ENCODE data around the gene BDH1. TPM values are rescaled to one million over a fixed set of nuclear protein-coding genes. Genes with fewer than 3 reads are reported as not detected.

The BDH1 gene
- total RNA-seq, 6 donors from 2014 or later = 13.5 to 30.4 (median 23.0) TPM

GRCh38 chr3:197550489-197550888 is 5.3 kb downstream of the BDH1 start:
- ATAC-seq (ENCODE audit: low FRiP score in 2 of 2) = no peak
- no peak for DNase-seq

GRCh38 chr3:197549261-197549885 is 6.4 kb downstream of the BDH1 start:
- Histone ChIP-seq H3K9me3 (no peaks in the 10 kb centered on the region), H3K27me3 (no peaks in the 10 kb centered on the region), H3K4me1 (peaks cover 0 to 15% (median 8%) of the 10 kb centered on the region in 4 donors), H3K27ac (no peak overlapping the region), H3K4me3 (no peak overlapping the region), H3K36me3 (no peaks in the 10 kb centered on the region)
- 75 to 83% methylated on average over 6 of the region's 6 CpGs for WGBS, 2 donors
- DNase-seq (no peak), ATAC-seq (ENCODE audit: low FRiP score in 2 of 2) (no peak)
- TF ChIP-seq EP300 (IDR thresholded peaks at IDR 0.05) = no peak
- TF ChIP-seq CTCF (IDR thresholded peaks at IDR 0.05) = no peak
- TF ChIP-seq POLR2AphosphoS5 (IDR thresholded peaks at IDR 0.05) = no peak
- TF ChIP-seq POLR2A (IDR thresholded peaks at IDR 0.05) = no peak

More at GRCh38 chr3:197550489-197550888, 5.3 kb downstream of the BDH1 start:
- 73% methylated on average over 8 to 9 of the region's 9 CpGs for WGBS, 2 donors
- no peak overlapping the region for H3K27ac ChIP-seq
- H3K4me1 ChIP-seq = peaks cover 1 to 14% (median 11%) of the 10 kb centered on the region in 4 donors
- TF ChIP-seq EP300 (IDR thresholded peaks at IDR 0.05) (no peak), POLR2AphosphoS5 (IDR thresholded peaks at IDR 0.05) (no peak), CTCF (IDR thresholded peaks at IDR 0.05) (no peak), POLR2A (IDR thresholded peaks at IDR 0.05) (no peak)
- no peaks in the 10 kb centered on the region for H3K27me3 ChIP-seq
- no peaks in the 10 kb centered on the region for H3K9me3 ChIP-seq
- no peaks in the 10 kb centered on the region for H3K36me3 ChIP-seq
- no peak overlapping the region for H3K4me3 ChIP-seq

DNA sequence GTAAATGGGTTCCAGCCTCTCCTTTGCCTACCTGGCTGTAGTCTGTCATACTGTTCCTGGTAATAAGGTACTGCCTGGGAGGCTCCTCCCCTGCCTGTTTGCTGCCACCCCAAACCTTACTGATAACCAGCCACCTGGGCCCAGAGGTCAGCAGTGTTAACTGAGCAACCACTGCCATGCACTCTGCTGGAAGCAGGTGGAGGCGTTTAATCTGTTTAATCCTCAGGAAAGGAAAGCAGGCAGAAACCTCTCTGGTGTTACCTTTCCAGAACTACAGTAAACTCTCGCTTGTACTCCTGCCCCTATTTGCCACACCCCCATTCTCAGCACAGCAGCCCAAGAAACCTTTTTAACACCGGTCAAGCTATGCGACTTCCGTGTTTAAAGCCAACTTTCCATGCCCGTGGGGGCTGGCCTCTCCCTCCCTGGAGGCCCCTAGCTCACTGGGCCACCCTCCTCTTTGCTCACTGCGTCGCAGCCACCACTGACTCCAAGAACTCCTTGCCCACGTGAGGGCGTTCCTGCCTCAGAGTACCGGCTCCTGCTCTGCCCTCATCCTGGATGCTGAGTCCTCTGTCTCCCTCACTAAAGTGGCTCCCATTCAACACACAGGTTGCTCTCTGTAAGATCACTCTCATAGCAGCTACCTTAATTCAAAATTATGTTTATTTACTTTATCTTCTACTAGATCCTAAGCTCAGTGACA is 8.3 kb downstream of the BDH1 start:
- Histone ChIP-seq H3K27ac (no peak overlapping the region), H3K36me3 (no peaks in the 10 kb centered on the region), H3K27me3 (no peaks in the 10 kb centered on the region), H3K9me3 (no peaks in the 10 kb centered on the region), H3K4me3 (no peak overlapping the region), H3K4me1 (peaks cover 0 to 9% (median 0%) of the 10 kb centered on the region in 4 donors)
- DNase-seq = no peak
- TF ChIP-seq CTCF (IDR thresholded peaks at IDR 0.05) = no peak
- no peak for TF ChIP-seq POLR2AphosphoS5 (IDR thresholded peaks at IDR 0.05)
- TF ChIP-seq POLR2A (IDR thresholded peaks at IDR 0.05) = no peak
- no peak for TF ChIP-seq EP300 (IDR thresholded peaks at IDR 0.05)
- ATAC-seq (ENCODE audit: low FRiP score in 2 of 2) = no peak
- 66 to 67% methylated on average over 11 of the region's 11 CpGs for WGBS, 2 donors

DNA sequence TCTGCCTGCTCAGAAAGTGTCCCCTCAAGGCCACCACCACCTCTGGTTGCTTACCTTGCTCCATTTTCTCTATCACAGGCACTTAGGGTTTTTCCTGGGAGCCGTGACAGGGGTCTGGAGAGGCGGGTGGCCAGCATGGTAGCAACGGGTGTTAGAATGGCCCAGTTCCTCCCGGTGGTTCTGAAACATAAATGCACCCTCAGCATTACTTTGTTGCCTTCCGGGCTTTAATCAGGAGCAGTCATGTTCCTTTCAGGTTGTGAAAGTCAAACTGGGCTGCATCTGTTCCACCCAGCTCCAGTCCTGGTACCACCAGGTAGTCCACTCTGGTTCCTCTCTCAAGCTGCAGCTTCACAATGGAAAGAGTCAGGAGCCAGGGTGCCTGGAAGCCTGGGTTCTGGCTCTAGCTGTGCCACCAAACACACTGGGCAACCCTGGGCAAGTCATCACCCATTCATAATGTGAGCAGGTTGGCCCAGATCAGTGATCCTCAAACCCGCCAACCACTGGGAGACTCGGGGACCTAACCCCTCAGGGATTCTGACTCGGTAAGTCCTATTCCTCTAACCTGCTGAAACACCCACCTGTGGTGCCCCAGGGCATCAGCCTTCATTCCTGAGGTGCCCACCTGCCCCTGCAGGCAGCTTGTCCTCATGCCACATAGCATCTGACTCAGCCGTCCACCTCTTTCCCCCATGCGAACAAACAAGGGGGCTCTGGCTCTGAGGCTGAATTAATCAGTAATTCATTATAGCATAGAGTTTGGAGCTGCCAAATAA is 9.3 kb downstream of the BDH1 start:
- Histone ChIP-seq H3K27ac (no peak overlapping the region), H3K4me3 (no peak overlapping the region), H3K36me3 (no peaks in the 10 kb centered on the region), H3K27me3 (no peaks in the 10 kb centered on the region), H3K4me1 (peaks cover 0 to 9% (median 0%) of the 10 kb centered on the region in 4 donors), H3K9me3 (no peaks in the 10 kb centered on the region)
- 91 to 92% methylated on average over 9 to 10 of the region's 10 CpGs for WGBS, 2 donors
- TF ChIP-seq CTCF (IDR thresholded peaks at IDR 0.05) (no peak), POLR2AphosphoS5 (IDR thresholded peaks at IDR 0.05) (no peak), EP300 (IDR thresholded peaks at IDR 0.05) (no peak), POLR2A (IDR thresholded peaks at IDR 0.05) (no peak)
- ATAC-seq (ENCODE audit: low FRiP score in 2 of 2) (no peak), DNase-seq (no peak)

All from upper lobe of left lung (tissue), 6 donors.